Panc1 (cell line): ENCODE data around the gene CYP27B1. TPM values are rescaled to one million over a fixed set of nuclear protein-coding genes. Genes with fewer than 3 reads are reported as not detected.

Source experiments
- ATAC-seq: fragments of 200-7000 bp; cut with Tn5 transposase; 2 replicates; pipeline ENCODE4 v1.9.1; 2020; ENCODE audit warnings: mild to moderate bottlenecking, moderate library complexity
- BruUV-seq: library from RNA; stranded (reverse); fragments of 400-500 nt; replicated peaks from 2 replicates; lab custom pipeline; 2021; lab: Mats Ljungman, UMichigan
- CTCF ChIA-PET: fragments of 300-600 bp; sonication (Branson Sonifier 250); formaldehyde crosslinking; loops from one replicate; lab custom pipeline; 2022; ENCODE audit warnings: antibody characterized with exemption; lab: Charles Lee
- POLR2A ChIA-PET: fragments of 300-600 bp; sonication (Branson Sonifier 250); formaldehyde crosslinking; loops from one replicate; lab custom pipeline; 2022; ENCODE audit warnings: antibody characterized with exemption; lab: Charles Lee
- DNase-seq: peaks from one replicate; pipeline ENCODE4 v3.0.0-alpha.2; 2010; ENCODE audit warnings: low read depth, low spot score
- H3K27ac ChIP-seq: 2 replicates; pipeline ENCODE4 v1.5.1; 2011; ENCODE audit warnings: mild to moderate bottlenecking, low read length, inconsistent platforms
- H3K27me3 ChIP-seq: fragments of 200-500 bp; sonication (Bioruptor generic); 2 replicates; pipeline ENCODE4 v1.6.0; 2014; ENCODE audit warnings: low read length, inconsistent platforms; ENCODE audit not compliant: control insufficient read depth, insufficient read depth
- H3K36me3 ChIP-seq: fragments of 200-500 bp; sonication (Bioruptor generic); 2 replicates; pipeline ENCODE4 v1.5.1; 2014; ENCODE audit warnings: inconsistent platforms, mild to moderate bottlenecking, low read length, moderate library complexity; ENCODE audit not compliant: control insufficient read depth, insufficient read depth
- H3K4me1 ChIP-seq: 2 replicates; pipeline ENCODE4 v1.5.1; 2011; ENCODE audit warnings: inconsistent platforms, mild to moderate bottlenecking, low read length, moderate library complexity; ENCODE audit not compliant: control insufficient read depth, insufficient read depth
- H3K4me3 ChIP-seq, 2 experiments: 2 replicates each; pipeline ENCODE4 v1.5.1; 2011 to 2012; ENCODE audit warnings: low read depth in 2 of 2, low read length in 2 of 2, mild to moderate bottlenecking in 2 of 2, inconsistent platforms in 1 of 2, moderate library complexity in 1 of 2
- H3K9me3 ChIP-seq: fragments of 200-500 bp; sonication (Bioruptor generic); 2 replicates; pipeline ENCODE4 v1.5.1; 2014; ENCODE audit warnings: low read depth, mild to moderate bottlenecking, inconsistent platforms, low read length, moderate library complexity; ENCODE audit not compliant: control insufficient read depth, insufficient read depth
- POLR2AphosphoS5 ChIP-seq: IDR thresholded peaks from 2 replicates; pipeline ENCODE4 v1.6.1; 2012; ENCODE audit warnings: mild to moderate bottlenecking, low read depth, low read length, moderate library complexity
- SIN3A ChIP-seq: IDR thresholded peaks from 2 replicates; pipeline ENCODE4 v1.6.1; 2012; ENCODE audit warnings: low read depth, mild to moderate bottlenecking, low read length, moderate library complexity, borderline replicate concordance; ENCODE audit not compliant: insufficient read depth
- TCF7L2 ChIP-seq: IDR thresholded peaks from 2 replicates; pipeline ENCODE4 v1.6.1; 2011; ENCODE audit warnings: mild to moderate bottlenecking, low read depth, low read length, inconsistent platforms
- in situ Hi-C: cut with HindIII; loops from 2 replicates; pipeline ENCODE4 v1.10.0; 2016; ENCODE audit warnings: low sequenced_read_pairs, low pct_unique_long_range_greater_than_20kb
- intact Hi-C: fragments of 100-400 bp; cut with micrococcal nuclease; formaldehyde crosslinking; loops from one replicate; pipeline ENCODE4 v1.10.0; 2022; ENCODE audit not compliant: unreplicated experiment
- total RNA-seq: library from RNA; stranded (reverse); gene quantifications from one replicate; pipeline ENCODE4 v1.2.1, GENCODE V29; 2021; ENCODE audit not compliant: unreplicated experiment
- TF ChIP-seq, protein P1 (sequence below), 2 experiments: IDR thresholded peaks; 2 replicates each; pipeline ENCODE4 v1.6.1; 2011 to 2012; ENCODE audit warnings: low read depth in 2 of 2, control low read depth in 1 of 2, low read length in 1 of 2, mild to moderate bottlenecking in 1 of 2, moderate library complexity in 1 of 2; ENCODE audit not compliant: insufficient read depth in 1 of 2
- TF ChIP-seq, protein P2 (sequence below): fragments of 450-650 bp; IDR thresholded peaks from 2 replicates; pipeline ENCODE4 v1.5.1; 2017; ENCODE audit warnings: mild to moderate bottlenecking

Gene CYP27B1
- total RNA-seq, 1 experiment from 2014 or later: 4.0 TPM

DNA sequence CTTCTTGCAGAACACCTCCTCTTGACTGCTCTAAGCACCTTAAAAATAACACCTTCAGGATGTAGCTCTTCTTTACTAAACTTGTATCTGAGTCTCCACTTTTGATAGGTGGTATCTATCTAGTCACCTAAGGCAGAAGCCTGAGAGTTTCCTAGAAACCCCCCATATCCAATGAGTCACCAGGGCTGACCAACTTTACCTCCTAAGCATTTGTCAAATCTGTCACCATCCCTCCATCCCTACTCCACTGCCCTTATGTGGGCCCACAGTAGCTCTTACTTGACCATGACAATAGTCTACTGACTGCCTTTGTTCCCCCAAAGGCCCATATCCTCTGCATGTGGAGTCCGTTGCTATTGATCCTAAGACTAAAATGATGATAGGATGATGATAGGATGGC, 35.7 kb upstream of the CYP27B1 start:
- Histone ChIP-seq H3K9me3 (no peaks in the 10 kb centered on the region), H3K27me3 (no peaks in the 10 kb centered on the region), H3K27ac (no peak overlapping the region), H3K4me1 (no peaks in the 10 kb centered on the region), H3K4me3 (no peak overlapping the region), H3K36me3 (no peaks in the 10 kb centered on the region)
- in situ Hi-C loops: no loop called here
- TF ChIP-seq, protein P1, sequence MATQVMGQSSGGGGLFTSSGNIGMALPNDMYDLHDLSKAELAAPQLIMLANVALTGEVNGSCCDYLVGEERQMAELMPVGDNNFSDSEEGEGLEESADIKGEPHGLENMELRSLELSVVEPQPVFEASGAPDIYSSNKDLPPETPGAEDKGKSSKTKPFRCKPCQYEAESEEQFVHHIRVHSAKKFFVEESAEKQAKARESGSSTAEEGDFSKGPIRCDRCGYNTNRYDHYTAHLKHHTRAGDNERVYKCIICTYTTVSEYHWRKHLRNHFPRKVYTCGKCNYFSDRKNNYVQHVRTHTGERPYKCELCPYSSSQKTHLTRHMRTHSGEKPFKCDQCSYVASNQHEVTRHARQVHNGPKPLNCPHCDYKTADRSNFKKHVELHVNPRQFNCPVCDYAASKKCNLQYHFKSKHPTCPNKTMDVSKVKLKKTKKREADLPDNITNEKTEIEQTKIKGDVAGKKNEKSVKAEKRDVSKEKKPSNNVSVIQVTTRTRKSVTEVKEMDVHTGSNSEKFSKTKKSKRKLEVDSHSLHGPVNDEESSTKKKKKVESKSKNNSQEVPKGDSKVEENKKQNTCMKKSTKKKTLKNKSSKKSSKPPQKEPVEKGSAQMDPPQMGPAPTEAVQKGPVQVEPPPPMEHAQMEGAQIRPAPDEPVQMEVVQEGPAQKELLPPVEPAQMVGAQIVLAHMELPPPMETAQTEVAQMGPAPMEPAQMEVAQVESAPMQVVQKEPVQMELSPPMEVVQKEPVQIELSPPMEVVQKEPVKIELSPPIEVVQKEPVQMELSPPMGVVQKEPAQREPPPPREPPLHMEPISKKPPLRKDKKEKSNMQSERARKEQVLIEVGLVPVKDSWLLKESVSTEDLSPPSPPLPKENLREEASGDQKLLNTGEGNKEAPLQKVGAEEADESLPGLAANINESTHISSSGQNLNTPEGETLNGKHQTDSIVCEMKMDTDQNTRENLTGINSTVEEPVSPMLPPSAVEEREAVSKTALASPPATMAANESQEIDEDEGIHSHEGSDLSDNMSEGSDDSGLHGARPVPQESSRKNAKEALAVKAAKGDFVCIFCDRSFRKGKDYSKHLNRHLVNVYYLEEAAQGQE (IDR thresholded peaks at IDR 0.05; ENCODE audit: insufficient read depth in 1 of 2, low read depth in 2 of 2, low read length in 1 of 2): no peak
- no peak for TF ChIP-seq TCF7L2
- TF ChIP-seq POLR2AphosphoS5: no peak
- TF ChIP-seq, protein P2, sequence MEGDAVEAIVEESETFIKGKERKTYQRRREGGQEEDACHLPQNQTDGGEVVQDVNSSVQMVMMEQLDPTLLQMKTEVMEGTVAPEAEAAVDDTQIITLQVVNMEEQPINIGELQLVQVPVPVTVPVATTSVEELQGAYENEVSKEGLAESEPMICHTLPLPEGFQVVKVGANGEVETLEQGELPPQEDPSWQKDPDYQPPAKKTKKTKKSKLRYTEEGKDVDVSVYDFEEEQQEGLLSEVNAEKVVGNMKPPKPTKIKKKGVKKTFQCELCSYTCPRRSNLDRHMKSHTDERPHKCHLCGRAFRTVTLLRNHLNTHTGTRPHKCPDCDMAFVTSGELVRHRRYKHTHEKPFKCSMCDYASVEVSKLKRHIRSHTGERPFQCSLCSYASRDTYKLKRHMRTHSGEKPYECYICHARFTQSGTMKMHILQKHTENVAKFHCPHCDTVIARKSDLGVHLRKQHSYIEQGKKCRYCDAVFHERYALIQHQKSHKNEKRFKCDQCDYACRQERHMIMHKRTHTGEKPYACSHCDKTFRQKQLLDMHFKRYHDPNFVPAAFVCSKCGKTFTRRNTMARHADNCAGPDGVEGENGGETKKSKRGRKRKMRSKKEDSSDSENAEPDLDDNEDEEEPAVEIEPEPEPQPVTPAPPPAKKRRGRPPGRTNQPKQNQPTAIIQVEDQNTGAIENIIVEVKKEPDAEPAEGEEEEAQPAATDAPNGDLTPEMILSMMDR: no peak
- no peak for TF ChIP-seq SIN3A
- BruUV-seq: no TSS peak
- POLR2A ChIA-PET: interaction anchor here (0.5 kb wide), 1 partner anchor 30 kb away, joined by 5 read pairs; no protein-coding TSS in a partner anchor
- intact Hi-C loops: no loop called here
- CTCF ChIA-PET: interaction anchor here (0.6 to 1.2 kb wide), 5 partner anchors 10 to 138 kb away, joined by 3 to 4 read pairs (median 3); no protein-coding TSS in a partner anchor
- no peak for ATAC-seq
- DNase-seq: no peak

DNA sequence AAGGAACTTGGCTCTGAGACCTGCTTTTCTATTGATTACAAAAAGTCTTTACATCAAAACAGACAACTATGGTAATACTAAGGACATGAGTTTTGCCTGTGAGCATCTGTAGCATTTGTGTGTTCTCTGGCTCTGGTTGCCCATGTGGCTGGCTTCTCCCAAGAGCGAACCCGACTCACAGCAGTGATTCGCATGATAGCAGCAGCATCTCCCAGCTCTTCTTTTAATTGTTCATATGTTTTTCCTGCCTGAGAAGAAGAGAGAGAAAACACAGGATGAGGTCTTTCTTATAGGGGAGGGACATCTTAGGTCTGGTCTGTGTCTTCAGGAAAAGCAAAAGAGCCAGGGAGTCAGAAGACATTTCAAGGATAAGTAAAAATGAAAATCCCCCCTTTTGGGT, 34.1 kb upstream of the CYP27B1 start:
- ATAC-seq: no peak

More for the DNA sequence above, 34.1 kb upstream of the CYP27B1 start:
- no peak overlapping the region for H3K27ac ChIP-seq
- DNase-seq: no peak
- peaks cover 3% of the 10 kb centered on the region for H3K36me3 ChIP-seq
- H3K4me3 ChIP-seq: no peak overlapping the region
- intact Hi-C loops (no loop called here), in situ Hi-C loops (no loop called here)
- no peaks in the 10 kb centered on the region for H3K27me3 ChIP-seq
- BruUV-seq: no TSS peak
- ChIA-PET CTCF (interaction anchor here (0.6 kb wide), 1 partner anchor 115 kb away, joined by 7 read pairs; no protein-coding TSS in a partner anchor), POLR2A (interaction anchor here (0.6 kb wide), 1 partner anchor 274 kb away, joined by 3 read pairs; no protein-coding TSS in a partner anchor)
- TF ChIP-seq, protein P2: no peak
- TF ChIP-seq, protein P1 (IDR thresholded peaks at IDR 0.05; ENCODE audit: insufficient read depth in 1 of 2, low read depth in 2 of 2, low read length in 1 of 2): no peak
- TF ChIP-seq TCF7L2: no peak
- no peak for TF ChIP-seq SIN3A
- no peak for TF ChIP-seq POLR2AphosphoS5
- no peaks in the 10 kb centered on the region for H3K4me1 ChIP-seq
- no peaks in the 10 kb centered on the region for H3K9me3 ChIP-seq
